CD4-positive, alpha-beta T cell treated with Interleukin-4 for 1 hour (primary cell): ENCODE measurements around the gene GDA.

Experiments
- DNase-seq, 2 donors: peaks; one replicate each; pipeline ENCODE4 v3.0.0-alpha.2; 2020 to 2022

Gene GDA

DNA sequence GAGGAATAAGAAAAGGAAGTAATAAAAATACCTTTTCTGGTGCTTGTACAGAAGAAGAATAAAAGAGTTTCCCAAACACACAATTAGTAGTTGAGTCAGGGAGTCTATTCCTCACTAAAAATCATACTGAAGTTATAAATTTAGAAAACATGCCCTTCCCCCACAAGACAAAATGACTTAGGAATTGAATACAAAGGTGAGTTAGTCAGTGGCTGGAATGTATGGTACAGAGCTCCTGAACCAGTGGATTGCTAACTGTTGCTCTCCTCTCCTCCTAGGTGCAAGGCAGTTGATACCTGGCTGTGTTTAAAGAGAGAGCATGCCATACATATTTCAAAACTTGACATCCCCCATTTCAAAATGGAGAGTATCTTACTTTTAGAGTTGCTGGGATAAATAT is 1.9 kb downstream of the GDA start:
- DNase-seq: no peak

- DNase-seq: no peak
Measured at GRCh38 chr9:72154468-72155285, 5.4 kb downstream of the GDA start.

GRCh38 chr9:72155301-72155700 is 6.1 kb downstream of the GDA start:
- DNase-seq: no peak

DNA sequence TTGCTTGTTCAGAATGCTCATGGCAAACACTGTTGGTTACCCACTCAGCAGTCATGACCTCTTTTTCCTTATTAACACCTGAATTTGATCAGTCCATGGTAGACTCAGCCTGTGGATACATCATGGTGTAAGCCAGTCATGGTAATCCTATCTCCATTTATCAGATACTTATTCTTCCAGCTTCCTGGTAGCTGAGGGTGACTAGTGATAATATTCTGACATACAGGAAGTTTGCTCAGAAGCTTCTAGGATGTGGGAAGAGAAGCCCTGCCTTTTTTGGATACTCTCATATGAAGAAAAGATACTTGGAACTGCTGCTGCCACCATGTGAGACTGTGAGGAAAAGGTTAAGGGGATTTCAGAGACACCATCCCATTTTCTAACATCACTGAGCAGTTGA is 7.3 kb downstream of the GDA start:
- DNase-seq: no peak

DNA sequence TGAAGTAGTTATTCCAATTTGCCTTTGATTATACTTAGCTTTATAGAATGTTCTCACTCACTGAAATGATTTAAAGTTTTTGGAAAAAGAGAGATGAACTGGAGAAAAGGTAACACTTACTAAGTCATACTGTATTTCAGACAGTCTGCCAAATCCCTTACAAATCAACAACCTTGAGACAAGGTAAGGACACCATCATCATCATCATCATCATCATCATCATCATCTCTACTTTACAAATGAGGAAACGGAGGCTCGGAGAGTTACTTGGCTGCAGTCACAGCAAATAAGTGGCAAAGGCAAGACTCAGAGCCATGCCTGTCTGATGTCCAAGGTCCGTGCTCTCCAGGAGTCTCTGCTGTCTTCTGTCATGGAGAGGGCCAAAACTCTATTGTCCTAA is 9.4 kb downstream of the GDA start:
- DNase-seq: no peak

- no peak for DNase-seq
Measured at GRCh38 chr9:72160446-72161123, 11.3 kb downstream of the GDA start.

GRCh38 chr9:72165326-72165725 is 16.1 kb downstream of the GDA start:
- no peak for DNase-seq

- DNase-seq: no peak
Measured at GRCh38 chr9:72165821-72166547, 16.7 kb downstream of the GDA start.

- no peak for DNase-seq
Measured at GRCh38 chr9:72168075-72168474, 18.8 kb downstream of the GDA start.

- no peak for DNase-seq
Measured at GRCh38 chr9:72169178-72169577, 19.9 kb downstream of the GDA start.

DNA sequence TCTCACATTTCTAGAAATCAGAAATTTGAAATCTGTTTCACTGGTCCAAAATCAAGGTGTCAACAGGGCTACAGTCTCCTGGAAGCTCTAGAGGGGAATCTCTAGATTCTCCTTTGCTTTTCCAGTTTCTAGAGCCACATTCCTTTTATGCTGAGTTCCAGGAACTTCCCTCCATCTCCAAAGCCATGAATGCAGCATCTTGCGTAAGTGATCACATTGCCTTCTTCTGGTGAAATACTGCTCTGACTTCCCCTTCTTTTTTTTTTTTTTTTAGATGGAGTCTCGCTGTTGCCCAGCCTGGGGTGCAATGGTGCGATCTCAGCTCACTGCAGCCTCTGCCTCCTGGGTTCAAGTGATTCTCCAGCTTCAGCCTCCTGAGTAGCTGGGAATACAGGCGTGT is 23.8 kb downstream of the GDA start:
- DNase-seq: no peak

DNA sequence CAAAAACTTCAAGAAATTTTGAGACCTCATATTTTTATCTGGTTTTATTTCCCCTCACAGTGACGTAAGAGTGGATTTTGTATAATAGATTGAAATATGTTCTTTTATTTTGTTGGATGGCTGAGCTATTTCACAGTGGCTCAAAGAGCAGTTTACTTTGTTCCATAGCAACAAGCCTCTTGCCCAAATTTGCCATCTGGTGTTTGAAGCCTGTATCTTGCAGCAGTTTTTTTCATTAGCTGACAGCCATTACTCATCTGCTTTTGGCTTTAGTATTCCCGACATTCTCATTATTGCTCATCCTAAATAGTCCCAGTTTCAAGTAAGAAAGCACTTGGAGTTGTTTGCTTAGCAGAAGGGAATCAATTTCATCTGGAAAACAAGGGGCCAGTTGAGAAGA is 36.3 kb downstream of the GDA start:
- DNase-seq: no peak

GRCh38 chr9:72187121-72187695 is 38.0 kb downstream of the GDA start:
- DNase-seq: no peak

DNA sequence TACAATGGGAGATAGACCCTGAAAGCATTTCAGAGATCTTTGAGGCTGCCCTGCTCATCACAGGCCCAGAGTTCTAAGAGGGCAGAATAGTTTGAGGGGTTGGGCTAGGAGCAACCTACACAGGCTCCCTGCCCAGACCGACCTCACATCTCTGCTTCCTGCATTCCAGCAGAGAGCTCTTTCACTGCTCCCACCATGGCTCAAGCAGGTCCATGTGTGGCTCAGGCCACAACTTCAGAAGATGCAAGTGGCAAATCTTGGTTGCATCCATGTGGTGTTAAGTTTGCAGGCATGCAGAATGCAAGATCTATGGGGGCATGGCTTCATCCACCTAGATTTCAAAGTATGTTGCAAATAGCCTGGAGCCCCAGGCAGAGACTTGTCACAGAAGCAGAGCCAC is 39.0 kb downstream of the GDA start:
- DNase-seq: no peak

- no peak for DNase-seq
Measured at GRCh38 chr9:72193478-72193881, 44.2 kb downstream of the GDA start.

DNA sequence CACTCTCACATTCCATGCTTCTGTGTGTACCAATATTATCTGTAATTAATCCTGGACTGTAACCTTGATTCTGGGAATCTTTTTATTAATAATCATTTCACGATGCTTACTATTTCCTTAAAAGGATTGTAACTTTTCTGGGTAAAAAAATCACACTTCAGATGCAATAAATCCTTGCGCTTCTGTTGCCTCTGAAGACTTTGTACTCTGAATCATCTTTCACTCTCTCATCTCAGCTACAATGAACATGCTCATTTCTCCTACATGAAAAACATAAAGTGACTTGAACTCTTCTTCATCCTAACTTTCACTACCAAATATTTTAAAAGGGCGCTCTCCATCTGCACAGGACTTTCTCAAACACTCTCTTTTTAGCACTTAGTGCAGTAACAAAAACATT is 50.0 kb downstream of the GDA start:
- DNase-seq: no peak

DNA sequence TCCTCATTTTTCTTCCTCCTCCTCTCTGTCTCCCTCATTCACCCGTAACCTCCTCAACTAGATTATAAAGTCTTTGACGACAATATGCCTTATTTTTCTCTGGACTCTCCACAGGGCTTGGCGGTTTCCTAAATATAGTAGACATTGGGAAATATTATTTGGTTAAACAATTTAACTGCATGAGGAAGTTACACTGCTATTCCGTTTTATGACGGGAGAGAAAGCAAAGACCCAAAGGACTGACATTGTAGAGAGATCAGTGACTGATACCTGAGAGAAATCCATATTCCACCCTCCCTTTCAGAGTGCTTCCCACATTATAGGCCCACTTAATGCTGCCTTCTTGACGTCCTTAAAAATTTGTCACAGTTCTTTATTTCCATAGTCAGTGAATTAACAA is 51.2 kb downstream of the GDA start:
- DNase-seq: no peak

DNA sequence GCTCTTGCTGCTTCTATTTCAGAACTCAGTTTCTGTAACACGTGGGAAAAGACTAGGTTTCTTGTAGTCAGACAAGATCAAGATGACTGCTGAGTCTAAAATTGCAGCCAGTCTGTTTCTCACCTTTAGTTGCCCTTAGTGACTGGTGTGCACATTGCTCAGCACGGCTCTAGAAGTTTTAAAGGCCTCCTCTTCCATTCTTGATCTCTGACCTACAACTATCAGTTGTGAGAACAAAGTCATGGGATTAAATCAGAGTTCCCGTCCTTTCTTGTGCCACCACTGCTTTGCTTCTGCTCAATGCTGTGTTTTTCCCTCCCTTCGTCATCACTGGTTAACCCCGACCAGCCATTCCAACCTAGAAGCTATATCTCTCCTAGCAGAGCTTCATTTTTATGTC is 52.8 kb downstream of the GDA start:
- DNase-seq: no peak

DNA sequence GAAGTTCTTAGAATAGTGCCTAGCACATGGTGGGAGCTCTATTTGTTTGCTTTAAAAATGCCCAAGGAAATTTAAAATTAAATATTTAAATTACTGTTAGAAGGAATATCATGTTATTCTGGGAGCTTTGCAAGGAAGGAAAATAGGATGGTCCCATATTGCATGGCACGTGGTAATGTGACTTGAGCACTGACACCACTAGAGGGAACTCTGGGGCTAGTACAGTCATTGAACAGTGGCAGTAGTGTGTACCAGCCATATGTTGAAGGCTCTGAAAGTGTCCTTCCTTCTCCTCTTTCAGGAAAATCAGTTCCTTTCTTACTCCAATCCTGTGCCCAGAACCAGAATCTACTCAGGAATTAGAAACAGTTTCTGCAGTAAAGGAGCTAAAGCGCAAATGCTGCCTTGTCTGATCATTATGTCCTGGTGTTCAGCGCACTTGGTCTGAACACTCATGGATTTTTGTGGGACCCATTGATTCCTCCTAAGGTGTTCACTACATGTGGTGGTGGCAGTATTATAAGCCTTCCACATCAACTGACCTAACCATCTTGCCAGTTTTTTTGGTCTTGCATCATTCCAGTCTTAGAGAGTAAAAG is 54.1 kb downstream of the GDA start:
- no peak for DNase-seq

GRCh38 chr9:72204062-72204461 is 54.8 kb downstream of the GDA start:
- no peak for DNase-seq

DNA sequence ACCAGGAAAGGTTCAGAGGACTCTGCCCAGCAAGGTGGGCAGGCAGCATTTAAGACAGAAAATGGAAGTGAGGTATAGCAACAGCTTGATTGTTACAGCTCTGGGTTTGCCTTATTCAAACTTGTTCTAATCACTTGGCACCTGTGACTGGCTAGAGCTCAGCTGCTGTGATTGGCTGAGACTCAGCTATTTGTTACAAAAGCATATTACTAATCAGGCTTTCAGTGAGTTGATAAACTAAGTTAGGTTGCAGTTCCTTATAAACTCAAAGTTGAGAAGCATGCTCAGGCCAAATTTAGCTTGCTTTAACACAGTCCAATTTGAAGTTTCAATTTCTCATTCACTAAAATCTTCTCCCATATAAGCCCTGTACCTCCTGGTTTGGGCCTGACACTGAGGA is 56.3 kb downstream of the GDA start:
- DNase-seq: no peak

DNA sequence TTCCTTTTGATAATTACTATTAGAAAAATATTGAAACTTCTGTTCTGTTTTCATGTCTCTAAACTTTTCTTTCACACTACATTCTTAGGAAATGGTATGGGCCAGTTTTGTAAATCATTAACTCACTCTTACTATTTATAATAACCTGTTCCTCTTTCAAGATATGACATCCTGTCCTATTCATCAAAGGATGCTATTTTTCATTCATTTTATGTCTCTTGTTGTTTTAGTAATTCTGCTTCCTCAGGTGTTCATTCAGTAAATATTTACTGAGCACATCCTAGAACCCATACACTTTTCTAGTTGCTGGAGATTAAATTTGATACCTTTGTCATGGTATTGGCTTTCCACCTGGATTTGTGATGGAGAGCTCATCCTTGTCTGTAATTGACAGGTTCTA is 58.0 kb downstream of the GDA start:
- no peak for DNase-seq

GRCh38 chr9:72210522-72210921 is 61.3 kb downstream of the GDA start:
- DNase-seq: no peak
